DMS114 treated with DMSO at 0.1 percent for 48 hours (cell line): Measurements from ENCODE around the gene SLC45A1.
"Not testable (repeated sequence)": the region's sequence is repeated elsewhere in the genome, so short reads cannot be mapped to it uniquely, and the experiment has no call there.

ENCODE experiments used
- DNase-seq: peaks from one replicate; lab custom pipeline; 2025; ENCODE audit not compliant: unreplicated experiment; lab: John Stamatoyannopoulos, UW

SLC45A1 gene

GRCh38 chr1:8365661-8366362 lies 47.9 kb downstream of the SLC45A1 start:
- no peak for DNase-seq

- DNase-seq, result no peak
Observed at GRCh38 chr1:8367571-8368194, 49.8 kb downstream of the SLC45A1 start.

GRCh38 chr1:8368956-8369639 lies 51.2 kb downstream of the SLC45A1 start:
- DNase-seq, result no peak

- DNase-seq, result no peak
Observed at GRCh38 chr1:8370046-8370881, 52.4 kb downstream of the SLC45A1 start.

GRCh38 chr1:8370905-8371315 lies 53.0 kb downstream of the SLC45A1 start:
- no peak for DNase-seq

- no peak for DNase-seq
Observed at GRCh38 chr1:8371372-8371991, 53.6 kb downstream of the SLC45A1 start.

GRCh38 chr1:8373125-8373524 lies 55.2 kb downstream of the SLC45A1 start:
- no peak for DNase-seq

GRCh38 chr1:8373581-8374241 lies 55.8 kb downstream of the SLC45A1 start:
- no peak for DNase-seq

- no peak for DNase-seq
Observed at GRCh38 chr1:8374356-8374755, 56.4 kb downstream of the SLC45A1 start.

GRCh38 chr1:8374812-8375211 lies 56.9 kb downstream of the SLC45A1 start:
- peak; percentile 16 for DNase-seq

GRCh38 chr1:8376358-8376840 lies 58.5 kb downstream of the SLC45A1 start:
- no peak for DNase-seq

GRCh38 chr1:8377271-8377981 lies 59.5 kb downstream of the SLC45A1 start:
- DNase-seq, result no peak

- no peak for DNase-seq
Observed at GRCh38 chr1:8378178-8378577, 60.3 kb downstream of the SLC45A1 start.

GRCh38 chr1:8378981-8379470 lies 61.1 kb downstream of the SLC45A1 start:
- DNase-seq, result no peak

GRCh38 chr1:8379513-8380186 lies 61.7 kb downstream of the SLC45A1 start:
- no peak for DNase-seq

GRCh38 chr1:8380310-8380709 lies 62.4 kb downstream of the SLC45A1 start:
- DNase-seq, result not testable (repeated sequence)

- DNase-seq, result no peak
Observed at GRCh38 chr1:8381618-8382017, 63.7 kb downstream of the SLC45A1 start.

GRCh38 chr1:8382051-8382505 lies 64.2 kb downstream of the SLC45A1 start:
- no peak for DNase-seq
